Kidney (tissue), 14 donors: ENCODE results near the gene CUEDC2. TPM values are rescaled to one million over a fixed set of nuclear protein-coding genes. Genes with fewer than 3 reads are reported as not detected.

Experiments
- DNase-seq, 5 donors: peaks; one replicate each; pipeline ENCODE4 v3.0.0-alpha.2; 2013 to 2020
- FAIRE-seq: peaks from 2 replicates; lab custom pipeline; 2012; peaks lifted over from hg19 to GRCh38; lab: Jason Lieb, UNC
- H3K27ac ChIP-seq, 2 donors: one replicate each; pipeline ENCODE4 v1.7.0; 2013; ENCODE audit warnings: low read depth in 2 of 2, low read length in 2 of 2, inconsistent platforms in 1 of 2
- H3K27me3 ChIP-seq: one replicate; pipeline ENCODE4 v1.7.1; 2013; ENCODE audit warnings: low read length, inconsistent platforms; ENCODE audit not compliant: control insufficient read depth, insufficient read depth
- H3K36me3 ChIP-seq, 3 donors: one replicate each; pipeline versions ENCODE4 v1.7.0 to v1.7.1; 2013; ENCODE audit warnings: low read length in 3 of 3, control low read depth in 1 of 3, inconsistent platforms in 1 of 3; ENCODE audit not compliant: insufficient read depth in 3 of 3, control insufficient read depth in 2 of 3
- H3K4me1 ChIP-seq, 3 donors: one replicate each; pipeline versions ENCODE4 v1.7.0 to v1.7.1; 2013; ENCODE audit warnings: low read length in 3 of 3, inconsistent platforms in 1 of 3, low read depth in 1 of 3; ENCODE audit not compliant: control insufficient read depth in 2 of 3, insufficient read depth in 2 of 3
- H3K4me3 ChIP-seq, 3 donors: one replicate each; pipeline versions ENCODE4 v1.7.0 to v1.8.1; 2013; ENCODE audit warnings: low read length in 3 of 3, control low read depth in 1 of 3, inconsistent platforms in 1 of 3
- H3K9ac ChIP-seq, 3 donors: one replicate each; pipeline versions ENCODE4 v1.7.0 to v1.7.1; 2013; ENCODE audit warnings: low read length in 3 of 3, control low read depth in 1 of 3, inconsistent platforms in 1 of 3
- H3K9me3 ChIP-seq, 3 donors: one replicate each; pipeline versions ENCODE4 v1.7.0 to v1.7.1; 2013; ENCODE audit warnings: low read length in 3 of 3, control low read depth in 1 of 3, inconsistent platforms in 1 of 3; ENCODE audit not compliant: control insufficient read depth in 2 of 3, insufficient read depth in 1 of 3
- intact Hi-C: fragments of 100-400 bp; cut with DNase I; formaldehyde crosslinking; loops from one replicate; pipeline ENCODE4 v1.11.1; 2022
- polyA plus RNA-seq: library from polyadenylated mRNA; stranded (reverse); fragments of 350-450 nt; fragmentation: Illumina TruSeq; extraction: RNeasy Lipid Tissue Mini Kit (QIAGEN cat#74804); gene quantifications from one replicate; pipeline ENCODE4 v1.2.3, GENCODE V29; 2014; ENCODE audit warnings: low read depth, low replicate concordance; ENCODE audit not compliant: insufficient read depth
- total RNA-seq: library from RNA; stranded (reverse); fragmentation: NEBNext Ultra II Directional; extraction: Animal tissue kit (Norgen Biotek cat#: 25700); gene quantifications from one replicate; pipeline ENCODE4 v1.2.1, GENCODE V29; 2021
- TF ChIP-seq, protein P1 (sequence below): IDR thresholded peaks from 3 replicates; pipeline ENCODE4 v1.5.1; 2012; ENCODE audit warnings: mild to moderate bottlenecking, moderate library complexity, borderline replicate concordance; ENCODE audit not compliant: insufficient read depth; ENCODE audit errors: extremely low read depth
- donor health status: control.
- donor health status: control.
- donor health status: control.
- donor health status: control.
- donor health status: control.
- donor health status: DM: yes; HTN: yes; CAD: no.
- donor health status: Normal renal cell carcinoma (clear cell type).

The CUEDC2 gene
- total and polyA plus RNA-seq, 2 donors from 2014 or later: 50.9 to 117 TPM

DNA sequence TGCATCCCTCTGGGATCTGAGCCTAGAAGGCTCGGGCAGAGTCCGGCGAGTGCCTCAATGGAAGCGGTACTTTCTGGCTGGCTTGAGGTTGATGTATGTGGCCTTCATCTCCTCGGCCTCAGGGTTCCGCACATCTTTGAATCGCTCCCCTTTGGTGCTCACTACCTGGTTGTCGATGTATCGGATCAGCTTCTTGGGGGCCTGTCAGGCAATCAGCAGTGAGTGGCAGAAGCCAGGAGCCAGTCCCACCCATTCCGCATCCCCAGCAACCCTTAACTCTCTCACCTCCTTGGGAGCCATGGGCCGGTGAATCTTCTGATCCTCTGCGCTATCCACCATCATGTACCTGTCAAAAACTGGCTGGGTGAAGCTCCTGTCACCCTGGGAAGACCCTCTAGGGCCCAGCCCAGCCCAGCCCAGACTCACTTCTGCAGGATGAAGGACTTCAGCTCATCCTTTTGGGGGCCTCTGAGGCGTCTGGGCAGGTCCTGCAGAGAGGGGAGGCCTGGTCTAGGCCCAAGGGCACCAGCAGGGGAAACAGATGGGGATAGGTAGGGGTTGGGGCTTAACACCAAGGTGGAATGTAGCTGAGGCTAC, 8.9 kb downstream of the CUEDC2 start:
- Histone ChIP-seq H3K27me3 (no peaks in the 10 kb centered on the region), H3K27ac (no peak overlapping the region), H3K36me3 (peaks cover 0 to 11% (median 3%) of the 10 kb centered on the region in 3 donors), H3K4me3 (peak overlapping the region in 2 of 3 donors; percentile 12 to 78), H3K9me3 (no peaks in the 10 kb centered on the region), H3K4me1 (peaks cover 0 to 29% (median 11%) of the 10 kb centered on the region in 3 donors), H3K9ac (peak overlapping the region in 1 of 3 donors; percentile 81)
- peak in 1 of 5 donors; percentile 53 for DNase-seq
- no peak for FAIRE-seq
- TF ChIP-seq, protein P1, sequence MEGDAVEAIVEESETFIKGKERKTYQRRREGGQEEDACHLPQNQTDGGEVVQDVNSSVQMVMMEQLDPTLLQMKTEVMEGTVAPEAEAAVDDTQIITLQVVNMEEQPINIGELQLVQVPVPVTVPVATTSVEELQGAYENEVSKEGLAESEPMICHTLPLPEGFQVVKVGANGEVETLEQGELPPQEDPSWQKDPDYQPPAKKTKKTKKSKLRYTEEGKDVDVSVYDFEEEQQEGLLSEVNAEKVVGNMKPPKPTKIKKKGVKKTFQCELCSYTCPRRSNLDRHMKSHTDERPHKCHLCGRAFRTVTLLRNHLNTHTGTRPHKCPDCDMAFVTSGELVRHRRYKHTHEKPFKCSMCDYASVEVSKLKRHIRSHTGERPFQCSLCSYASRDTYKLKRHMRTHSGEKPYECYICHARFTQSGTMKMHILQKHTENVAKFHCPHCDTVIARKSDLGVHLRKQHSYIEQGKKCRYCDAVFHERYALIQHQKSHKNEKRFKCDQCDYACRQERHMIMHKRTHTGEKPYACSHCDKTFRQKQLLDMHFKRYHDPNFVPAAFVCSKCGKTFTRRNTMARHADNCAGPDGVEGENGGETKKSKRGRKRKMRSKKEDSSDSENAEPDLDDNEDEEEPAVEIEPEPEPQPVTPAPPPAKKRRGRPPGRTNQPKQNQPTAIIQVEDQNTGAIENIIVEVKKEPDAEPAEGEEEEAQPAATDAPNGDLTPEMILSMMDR: no peak
- intact Hi-C loops: no loop called here

DNA sequence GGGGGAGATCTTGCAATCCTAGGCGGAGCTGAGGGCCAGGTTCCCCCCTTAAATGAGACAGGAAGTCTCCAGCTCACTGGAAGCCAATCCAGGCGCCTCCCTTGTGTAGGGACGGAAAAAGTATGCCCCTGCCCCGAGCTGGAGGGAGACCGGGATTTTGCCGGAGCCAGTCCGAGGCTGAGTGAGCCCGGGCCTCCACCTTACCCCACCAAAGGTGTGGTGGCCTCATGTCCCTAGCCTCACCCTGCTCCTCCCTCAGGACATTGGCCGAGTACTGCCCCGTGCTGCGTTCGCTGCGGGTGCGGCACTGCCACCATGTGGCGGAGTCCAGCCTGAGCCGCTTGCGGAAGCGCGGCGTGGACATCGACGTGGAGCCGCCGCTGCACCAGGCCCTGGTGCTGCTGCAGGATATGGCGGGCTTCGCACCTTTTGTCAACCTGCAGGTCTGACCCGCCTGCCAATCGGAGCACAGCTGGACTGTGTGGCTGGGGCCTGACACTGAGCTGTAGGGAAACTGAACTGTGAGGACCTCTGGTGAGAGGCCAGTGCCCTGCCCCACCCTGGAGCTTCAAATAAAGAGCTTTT, 9.7 kb downstream of the CUEDC2 start:
- no peaks in the 10 kb centered on the region for H3K9me3 ChIP-seq
- H3K36me3 ChIP-seq: peaks cover 0 to 11% (median 3%) of the 10 kb centered on the region in 3 donors
- peak overlapping the region in 2 of 3 donors; percentile 74 to 81 for H3K9ac ChIP-seq
- peak overlapping the region; percentile 80 to 93 for H3K27ac ChIP-seq
- peaks cover 3% of the 10 kb centered on the region for H3K27me3 ChIP-seq
- H3K4me3 ChIP-seq: peak overlapping the region in 2 of 3 donors; percentile 78 to 96
- no peak for FAIRE-seq
- peaks cover 0 to 29% (median 11%) of the 10 kb centered on the region in 3 donors for H3K4me1 ChIP-seq
- peak; percentile 72 to 91 (median 79) for DNase-seq
- TF ChIP-seq, protein P1: peak; percentile 81
- intact Hi-C loops: no loop called here

DNA sequence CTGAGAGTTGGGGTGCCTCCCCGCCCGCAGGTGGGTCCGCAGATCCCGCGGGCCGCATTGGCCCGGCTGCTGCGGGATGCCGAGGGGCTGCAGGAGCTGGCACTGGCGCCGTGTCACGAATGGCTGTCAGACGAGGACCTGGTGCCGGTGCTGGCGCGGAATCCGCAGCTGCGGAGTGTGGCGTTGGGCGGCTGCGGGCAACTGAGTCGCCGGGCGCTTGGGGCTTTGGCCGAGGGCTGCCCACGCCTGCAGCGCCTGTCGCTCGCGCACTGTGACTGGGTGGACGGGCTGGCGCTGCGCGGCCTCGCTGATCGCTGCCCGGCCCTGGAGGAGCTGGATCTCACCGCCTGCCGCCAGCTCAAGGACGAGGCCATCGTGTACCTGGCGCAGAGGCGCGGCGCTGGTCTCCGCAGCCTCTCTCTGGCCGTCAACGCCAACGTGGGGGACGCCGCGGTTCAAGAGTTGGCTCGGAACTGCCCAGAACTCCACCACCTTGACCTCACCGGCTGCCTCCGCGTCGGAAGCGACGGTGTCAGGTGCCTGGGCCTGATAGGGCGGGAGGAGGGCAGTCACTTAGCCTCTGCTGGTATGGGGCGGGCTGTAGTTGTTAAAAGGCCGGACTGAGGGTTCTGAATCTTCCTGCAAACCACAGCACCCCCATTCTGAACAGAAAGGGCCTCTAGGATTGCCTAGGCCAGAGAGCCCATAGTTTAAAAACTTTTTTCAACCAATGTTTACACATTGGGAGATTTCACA, 10.4 kb downstream of the CUEDC2 start:
- Histone ChIP-seq H3K36me3 (peaks cover 0 to 11% (median 0%) of the 10 kb centered on the region in 3 donors), H3K4me3 (peak overlapping the region; percentile 78 to 98 (median 96)), H3K9ac (peak overlapping the region; percentile 30 to 81 (median 74)), H3K27ac (peak overlapping the region; percentile 80 to 93), H3K9me3 (no peaks in the 10 kb centered on the region), H3K27me3 (peaks cover 3% of the 10 kb centered on the region), H3K4me1 (peaks cover 0 to 29% (median 11%) of the 10 kb centered on the region in 3 donors)
- TF ChIP-seq, protein P1: no peak
- no peak for FAIRE-seq
- intact Hi-C loops: no loop called here
- DNase-seq: peak in 2 of 5 donors; percentile 67 to 88
